DMS114 treated with DMSO at 0.1 percent for 48 hours (cell line): Measurements from ENCODE around the gene CCDC34.
"Not testable (repeated sequence)": the region's sequence is repeated elsewhere in the genome, so short reads cannot be mapped to it uniquely, and the experiment has no call there.

Source experiments
- DNase-seq: peaks from one replicate; lab custom pipeline; 2025; ENCODE audit not compliant: unreplicated experiment; lab: John Stamatoyannopoulos, UW

The CCDC34 gene

GRCh38 chr11:27363576-27364117 is 632 bp upstream of the CCDC34 start:
- no peak for DNase-seq

- no peak for DNase-seq
These were observed 1.2 kb downstream of the CCDC34 start for GRCh38 chr11:27361649-27362431.

- DNase-seq = no peak
These were observed 4.7 kb downstream of the CCDC34 start for GRCh38 chr11:27358296-27358695.

GRCh38 chr11:27357250-27357649 is 5.8 kb downstream of the CCDC34 start:
- DNase-seq = no peak

GRCh38 chr11:27356624-27357222 is 6.3 kb downstream of the CCDC34 start:
- DNase-seq = no peak

- DNase-seq = no peak
These were observed 7.4 kb downstream of the CCDC34 start for GRCh38 chr11:27355575-27356104.

- no peak for DNase-seq
These were observed 8.6 kb downstream of the CCDC34 start for GRCh38 chr11:27354359-27354965.

- DNase-seq = no peak
These were observed 9.2 kb downstream of the CCDC34 start for GRCh38 chr11:27353593-27354358.

- DNase-seq = no peak
These were observed 10.2 kb downstream of the CCDC34 start for GRCh38 chr11:27352781-27353180.

- DNase-seq = no peak
These were observed 12.5 kb downstream of the CCDC34 start for GRCh38 chr11:27350511-27350910.

GRCh38 chr11:27349919-27350318 is 13.1 kb downstream of the CCDC34 start:
- no peak for DNase-seq

GRCh38 chr11:27348340-27348873 is 14.6 kb downstream of the CCDC34 start:
- no peak for DNase-seq

- DNase-seq = no peak
These were observed 15.4 kb downstream of the CCDC34 start for GRCh38 chr11:27347359-27348339.

- no peak for DNase-seq
These were observed 23.1 kb downstream of the CCDC34 start for GRCh38 chr11:27339941-27340340.

- DNase-seq = not testable (repeated sequence)
These were observed 28.3 kb downstream of the CCDC34 start for GRCh38 chr11:27334764-27335163.

- DNase-seq = no peak
These were observed 31.0 kb downstream of the CCDC34 start for GRCh38 chr11:27331981-27332380.

- no peak for DNase-seq
These were observed 32.3 kb downstream of the CCDC34 start for GRCh38 chr11:27330633-27331270.

- DNase-seq = no peak
These were observed 33.0 kb downstream of the CCDC34 start for GRCh38 chr11:27329867-27330632.
